GM18861 (cell line): ENCODE results near the gene TXNRD1.

Source experiments
- ATAC-seq: cut with Tn5 transposase; IDR thresholded peaks from one replicate; pipeline ENCODE4 v1.9.1; 2021; ENCODE audit not compliant: unreplicated experiment

The TXNRD1 gene

DNA sequence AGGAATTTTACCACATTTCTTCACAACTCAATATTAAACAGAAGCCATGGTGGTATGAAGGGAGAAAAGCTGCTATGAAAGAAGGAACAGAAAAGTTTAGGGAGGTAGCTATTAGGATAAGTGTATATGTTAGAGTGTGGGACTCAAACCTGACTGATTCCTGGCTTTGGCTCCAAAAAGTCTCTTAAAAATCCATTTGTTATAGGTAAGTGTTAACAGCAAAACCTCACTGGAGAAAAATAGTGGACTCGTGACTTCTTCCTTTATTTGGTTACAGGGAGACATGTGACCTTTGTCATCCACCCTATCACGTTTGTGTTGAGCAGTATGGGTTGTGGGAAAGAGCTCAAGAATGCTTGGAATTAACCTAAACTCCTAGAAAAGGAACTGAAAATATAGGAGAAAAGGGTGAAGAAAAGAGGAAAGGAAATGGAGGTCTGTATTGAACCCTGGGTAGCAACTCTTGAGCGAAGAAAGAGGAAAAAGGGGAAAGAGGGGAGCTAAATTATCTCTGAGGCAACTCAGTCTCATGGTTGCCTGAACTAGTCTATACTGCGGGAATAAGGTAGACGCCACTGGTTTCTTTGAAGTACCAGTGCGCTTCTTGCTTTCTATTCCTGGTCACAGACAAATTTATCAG lies 84.4 kb downstream of the TXNRD1 start:
- ATAC-seq = no peak

GRCh38 chr12:104303538-104304151 lies 88.1 kb downstream of the TXNRD1 start, which contains the start of gene EID3:
Gene EID3, plus strand, starts transcription at chr12:104303739. Its CDS starts 196 bp downstream, at chr12:104303935.
- ATAC-seq = peak; percentile 60

GRCh38 chr12:104304261-104305009 lies 88.9 kb downstream of the TXNRD1 start:
- no peak for ATAC-seq

GRCh38 chr12:104305349-104305748 lies 89.8 kb downstream of the TXNRD1 start:
- no peak for ATAC-seq

DNA sequence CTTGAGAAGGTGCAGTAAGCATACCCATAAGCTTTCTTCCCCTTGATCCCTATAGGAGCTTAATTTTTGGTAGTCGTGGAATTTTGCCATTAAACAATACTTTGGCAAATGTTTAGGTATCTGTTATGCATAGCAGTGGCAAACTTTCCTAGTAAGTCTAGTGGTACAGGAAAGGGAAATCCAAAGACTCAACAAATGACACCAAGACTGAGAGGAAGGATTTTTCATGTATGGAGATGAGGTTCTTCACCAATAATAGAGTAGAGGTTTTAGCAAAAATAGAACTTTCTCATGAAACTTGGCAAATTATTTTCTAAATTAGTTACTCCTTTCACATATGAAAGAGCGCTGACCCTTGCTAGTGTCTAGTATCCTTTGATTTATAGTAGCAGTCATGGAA lies 90.8 kb downstream of the TXNRD1 start:
- no peak for ATAC-seq

DNA sequence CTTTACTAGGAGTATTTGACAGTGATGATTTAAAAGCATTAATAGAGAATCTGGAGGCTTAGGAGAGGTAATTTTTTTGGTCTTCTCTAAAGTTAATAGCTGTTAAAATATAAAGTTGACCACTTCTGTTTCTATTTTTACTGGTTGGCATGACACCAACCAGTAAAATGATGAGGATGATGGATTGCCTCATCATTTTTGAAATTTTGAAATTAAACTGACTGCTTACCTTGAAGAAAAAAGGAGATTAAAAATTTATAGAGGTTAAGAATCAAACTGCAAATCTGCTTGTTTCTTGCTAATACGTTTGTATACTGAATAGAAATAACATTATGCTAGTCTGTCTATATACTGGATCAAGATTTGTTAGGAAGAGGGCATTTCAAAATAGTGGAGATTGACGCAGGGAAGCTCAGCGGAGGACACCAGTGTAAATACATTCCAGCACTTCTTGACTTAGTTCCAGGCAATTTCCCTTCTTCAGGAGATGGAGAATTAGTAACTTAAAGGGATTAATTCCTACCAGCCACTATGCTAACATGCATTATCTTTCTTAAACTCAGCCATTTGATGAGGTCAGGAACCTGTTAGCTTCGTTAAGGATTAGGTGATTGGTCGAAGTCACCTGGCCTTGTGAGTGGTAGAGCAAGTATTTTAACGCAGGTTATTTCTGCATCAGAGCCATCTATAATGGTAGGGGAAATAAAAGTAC lies 91.5 kb downstream of the TXNRD1 start:
- no peak for ATAC-seq

GRCh38 chr12:104307655-104308000 lies 92.0 kb downstream of the TXNRD1 start:
- ATAC-seq = no peak

DNA sequence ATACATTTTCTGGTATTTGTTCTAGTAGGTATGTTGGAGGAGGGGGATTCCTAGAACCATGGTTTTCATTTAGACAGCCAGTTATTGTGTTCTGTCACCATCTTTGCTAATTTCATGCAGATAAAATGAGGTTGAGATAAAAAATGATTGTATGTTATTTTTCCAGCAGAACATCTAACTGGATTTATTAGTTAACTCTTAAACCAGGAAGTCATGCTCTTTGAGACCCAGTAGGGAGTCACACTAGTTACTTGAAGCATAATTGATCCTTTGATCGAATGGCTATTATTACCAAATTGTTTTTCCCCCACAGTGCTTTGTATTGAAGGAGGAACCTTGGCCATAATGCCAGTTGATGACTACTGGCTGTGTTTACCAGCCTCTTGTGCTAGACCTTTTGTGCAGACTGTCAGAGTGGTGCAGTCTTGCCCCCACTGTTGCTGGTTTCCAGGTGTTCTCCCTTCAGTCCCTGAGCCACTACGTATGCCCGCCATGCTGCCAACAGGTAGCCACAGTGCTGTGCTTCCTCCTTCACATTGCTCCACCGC lies 93.9 kb downstream of the TXNRD1 start:
- no peak for ATAC-seq

GRCh38 chr12:104310751-104311633 lies 95.4 kb downstream of the TXNRD1 start:
- no peak for ATAC-seq

DNA sequence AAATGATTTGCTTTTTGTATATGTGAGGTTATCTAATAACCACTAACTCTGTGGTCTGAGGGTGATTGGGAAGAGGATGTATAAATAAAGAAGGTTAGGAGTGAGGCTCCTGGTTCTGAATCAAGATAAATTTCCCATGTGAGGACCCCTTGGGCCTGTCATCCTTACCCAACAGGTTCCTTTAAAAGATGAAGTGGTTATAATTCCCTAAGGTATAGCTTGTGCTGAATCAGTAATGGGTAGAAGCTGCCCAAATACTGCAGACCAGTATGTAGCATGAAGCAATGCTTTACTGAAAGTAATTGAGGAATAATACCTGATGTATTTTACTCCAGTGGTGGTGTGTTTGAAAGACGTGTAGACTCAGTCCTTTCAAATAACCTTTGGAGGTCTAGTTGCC lies 96.6 kb downstream of the TXNRD1 start:
- ATAC-seq = no peak

DNA sequence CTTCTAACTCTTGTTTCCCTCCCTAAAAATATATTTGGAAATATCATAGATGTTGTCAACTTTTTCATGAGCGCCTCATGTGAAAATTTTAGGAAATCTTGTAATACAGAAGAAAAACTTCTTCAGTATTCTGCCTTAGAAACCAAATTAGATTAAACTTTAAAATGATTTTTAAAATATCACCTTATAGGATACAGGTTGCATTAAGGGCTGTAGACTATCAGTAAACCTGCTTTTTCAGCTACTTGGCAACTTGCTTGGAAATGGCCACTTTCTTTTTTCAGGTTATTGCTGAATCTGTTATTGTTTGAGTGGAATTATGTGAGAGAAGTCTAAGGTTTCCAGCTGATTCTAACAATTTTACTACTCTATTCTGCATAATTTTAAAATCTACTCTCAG lies 97.1 kb downstream of the TXNRD1 start:
- no peak for ATAC-seq

GRCh38 chr12:104313568-104314241 lies 98.1 kb downstream of the TXNRD1 start:
- no peak for ATAC-seq

DNA sequence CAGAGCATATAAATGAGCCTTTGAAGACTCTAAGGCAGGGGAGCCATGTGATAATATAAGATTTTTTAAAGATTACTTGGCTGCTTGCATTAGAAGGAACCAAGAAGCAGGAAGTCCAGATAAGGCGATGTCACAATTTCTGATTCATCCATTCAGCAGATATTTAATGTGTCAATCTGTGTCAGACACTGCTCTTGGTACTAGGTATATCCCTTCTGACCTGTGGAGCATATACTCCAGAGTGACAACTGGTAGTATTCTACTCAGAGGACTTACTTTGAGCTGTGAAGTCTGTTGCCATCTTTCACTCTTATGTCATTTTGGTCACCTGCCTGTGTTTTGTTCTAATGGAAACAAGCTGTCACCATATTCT lies 98.6 kb downstream of the TXNRD1 start:
- ATAC-seq = no peak

DNA sequence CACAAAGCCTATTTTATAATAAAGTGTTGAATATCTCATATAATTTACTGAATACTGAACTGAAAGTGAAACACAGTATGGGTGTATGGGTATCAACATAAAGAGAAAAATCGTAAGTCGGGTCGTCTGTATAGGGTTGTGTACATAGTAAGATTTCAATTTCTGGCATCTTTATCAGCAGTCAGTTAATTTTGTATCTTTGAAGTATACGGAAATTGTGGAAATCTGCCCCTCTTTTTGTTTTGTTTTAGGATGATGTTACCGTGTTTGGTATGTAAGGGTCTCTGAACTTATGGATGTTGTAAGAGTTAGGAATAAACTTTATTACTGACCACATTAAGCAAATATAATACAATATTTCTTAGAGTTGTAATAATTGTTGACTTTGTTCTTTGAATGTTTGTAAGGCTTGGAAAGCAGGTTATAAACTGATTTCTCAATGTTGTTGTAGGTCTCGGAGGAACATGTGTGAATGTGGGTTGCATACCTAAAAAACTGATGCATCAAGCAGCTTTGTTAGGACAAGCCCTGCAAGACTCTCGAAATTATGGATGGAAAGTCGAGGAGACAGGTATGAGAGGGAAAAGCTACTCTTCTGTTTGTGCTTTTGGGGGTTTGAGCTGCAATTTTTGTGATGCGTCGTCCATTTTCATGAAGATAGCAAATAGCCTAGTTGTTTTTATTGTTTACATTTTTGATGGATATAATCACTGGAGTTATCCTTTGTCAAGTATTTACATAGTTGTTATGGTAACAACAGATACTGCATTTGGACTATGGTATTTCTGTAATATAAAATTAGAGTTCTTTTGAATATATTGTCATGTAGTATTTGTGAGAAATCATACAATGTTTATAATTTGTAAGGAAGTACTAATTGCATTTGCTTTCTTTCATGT lies 100.0 kb downstream of the TXNRD1 start:
- no peak for ATAC-seq

DNA sequence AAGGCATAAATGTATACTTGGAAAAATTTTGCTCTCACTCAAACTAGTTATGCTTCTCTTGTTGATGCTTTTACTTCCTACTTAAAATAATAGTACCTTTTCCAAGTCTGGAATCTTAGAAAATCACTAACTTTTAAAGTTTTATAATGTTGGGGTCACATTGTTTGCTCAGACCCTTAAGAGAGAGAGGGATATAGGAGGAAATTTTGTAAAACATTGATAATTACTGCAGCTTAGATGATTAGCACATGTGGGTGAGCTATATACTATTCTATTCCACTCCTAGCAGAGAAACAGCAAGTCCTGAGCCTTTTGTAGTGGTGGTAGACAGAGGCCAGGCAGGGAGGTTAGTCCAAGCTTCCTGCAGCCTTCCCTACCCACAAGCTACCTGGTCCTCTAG lies 101.4 kb downstream of the TXNRD1 start:
- no peak for ATAC-seq

DNA sequence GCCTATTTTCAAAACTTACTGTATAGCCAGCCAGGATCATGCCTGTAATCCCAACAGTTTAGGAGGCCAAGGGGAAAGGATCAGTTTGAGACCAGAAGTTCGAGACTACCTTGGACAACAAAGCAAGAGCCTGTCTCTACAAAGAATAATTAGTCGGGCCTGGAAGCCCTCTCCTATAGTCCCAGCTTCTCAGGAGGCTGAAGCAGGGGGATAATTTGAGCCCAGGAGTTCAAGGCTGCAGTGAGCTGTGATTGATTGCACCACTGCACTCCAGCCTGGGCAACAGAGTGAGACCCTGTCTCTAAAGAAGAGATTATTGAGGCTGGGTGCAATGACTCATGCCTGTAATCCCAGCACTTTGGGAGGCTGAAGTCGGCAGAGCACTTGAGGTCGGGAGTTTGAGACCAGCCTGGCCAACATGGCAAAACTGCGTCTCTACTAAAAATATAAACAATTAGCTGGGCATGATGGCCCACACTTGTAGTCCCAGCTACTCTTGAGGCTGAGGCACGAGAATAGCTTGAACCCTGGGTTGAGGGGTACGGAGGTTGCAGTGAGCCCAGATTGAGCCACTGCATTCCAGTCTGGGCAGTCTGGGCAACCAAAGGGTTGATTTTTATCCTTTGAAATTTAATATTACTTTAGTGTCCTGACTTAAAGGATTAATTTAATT lies 102.1 kb downstream of the TXNRD1 start:
- ATAC-seq = no peak

- no peak for ATAC-seq
Measured at GRCh38 chr12:104319028-104319427, 103.4 kb downstream of the TXNRD1 start.

- no peak for ATAC-seq
Measured at GRCh38 chr12:104319918-104320626, 104.5 kb downstream of the TXNRD1 start.
